Testis (tissue), 3 donors: ENCODE measurements around the gene FRRS1L. TPM values are rescaled to one million over a fixed set of nuclear protein-coding genes. Genes with fewer than 3 reads are reported as not detected.

ENCODE experiments used
- DNase-seq: peaks from one replicate; pipeline ENCODE4 v3.0.0-alpha.2; 2019
- H3K27ac ChIP-seq, 2 donors: fragments of 200-600 bp; sonication (generic); one replicate each; pipeline ENCODE4 v1.5.1; 2019
- H3K27me3 ChIP-seq: fragments of 200-600 bp; sonication (generic); one replicate; pipeline ENCODE4 v1.5.1; 2019
- H3K36me3 ChIP-seq: fragments of 200-600 bp; sonication (generic); one replicate; pipeline ENCODE4 v1.5.1; 2017; ENCODE audit warnings: low read depth; ENCODE audit errors: missing control alignments
- H3K4me1 ChIP-seq: fragments of 200-600 bp; sonication (generic); one replicate; pipeline ENCODE4 v1.5.1; 2019
- H3K4me3 ChIP-seq, 2 donors: fragments of 200-600 bp; sonication (generic); one replicate each; pipeline ENCODE4 v1.5.1; 2017 to 2019
- H3K9me3 ChIP-seq: fragments of 200-600 bp; sonication (generic); one replicate; pipeline ENCODE4 v1.5.1; 2017
- CTCF ChIP-seq, 3 experiments: fragments of 450-650 bp in 2 of 3; fragments of 200-600 bp in 1 of 3; sonication (generic) in 1 of 3; IDR thresholded peaks; one replicate each; pipeline ENCODE4 v1.5.1; 2016 to 2019; ENCODE audit warnings: antibody characterized with exemption in 3 of 3, mild to moderate bottlenecking in 2 of 3, moderate library complexity in 1 of 3
- POLR2A ChIP-seq: fragments of 450-650 bp; IDR thresholded peaks from one replicate; pipeline ENCODE4 v1.6.1; 2017; ENCODE audit warnings: antibody characterized with exemption, mild to moderate bottlenecking, moderate library complexity
- WGBS, 2 donors: methylation state at CpG; one replicate each; pipeline ENCODE4 v1.1.5; 2018; 5-methylcytosine and 5-hydroxymethylcytosine counted together
- intact Hi-C: fragments of 100-400 bp; cut with DNase I; formaldehyde crosslinking; loops from one replicate; pipeline ENCODE4 v1.15.1; 2023; ENCODE audit warnings: low total_unique reads
- polyA plus RNA-seq: library from polyadenylated mRNA; stranded (reverse); fragments of 350-450 nt; fragmentation: Illumina TruSeq; extraction: RNeasy Lipid Tissue Mini Kit (QIAGEN cat#74804); gene quantifications from one replicate; pipeline ENCODE4 v1.2.3, GENCODE V29; 2014; ENCODE audit warnings: low read depth, low replicate concordance; ENCODE audit not compliant: insufficient read depth
- total RNA-seq, 2 donors: library from RNA; depleted of rRNA; stranded (reverse); fragments of >200 nt; gene quantifications; one replicate each; pipeline ENCODE4 v1.2.3, GENCODE V29; 2016

The FRRS1L gene
- total and polyA plus RNA-seq, 3 donors from 2014 or later, result 5.3 to 9.3 (median 6.0) TPM

- H3K36me3 ChIP-seq, result no peaks in the 10 kb centered on the region
- H3K27me3 ChIP-seq, result no peaks in the 10 kb centered on the region
- no peaks in the 10 kb centered on the region for H3K9me3 ChIP-seq
- WGBS, 2 donors, result 42 to 52% methylated on average over 4 of the region's 4 CpGs
- H3K4me1 ChIP-seq, result peaks cover 41% of the 10 kb centered on the region
- TF ChIP-seq POLR2A (no peak), CTCF (IDR thresholded peaks at IDR 0.05) (no peak)
- intact Hi-C loops, result no loop called here
- no peak for DNase-seq
- peak overlapping the region in 1 of 2 donors; percentile 95 for H3K27ac ChIP-seq
- H3K4me3 ChIP-seq, result no peak overlapping the region
Measured at GRCh38 chr9:109107402-109108240, 59.4 kb downstream of the FRRS1L start.

- H3K9me3 ChIP-seq, result no peaks in the 10 kb centered on the region
- H3K27me3 ChIP-seq, result no peaks in the 10 kb centered on the region
- no peak for DNase-seq
- H3K27ac ChIP-seq, result peak overlapping the region in 1 of 2 donors; percentile 9
- H3K36me3 ChIP-seq, result no peaks in the 10 kb centered on the region
- peaks cover 48% of the 10 kb centered on the region for H3K4me1 ChIP-seq
- no peak overlapping the region for H3K4me3 ChIP-seq
- WGBS, 2 donors, result 47 to 53% methylated on average over 3 of the region's 3 CpGs
- TF ChIP-seq CTCF (IDR thresholded peaks at IDR 0.05) (no peak), POLR2A (no peak)
- intact Hi-C loops, result no loop called here
Measured at GRCh38 chr9:109101810-109102209, 65.2 kb downstream of the FRRS1L start.

GRCh38 chr9:109101202-109101595 lies 65.8 kb downstream of the FRRS1L start:
- no peaks in the 10 kb centered on the region for H3K36me3 ChIP-seq
- TF ChIP-seq CTCF (IDR thresholded peaks at IDR 0.05) (no peak), POLR2A (no peak)
- 65 to 74% methylated on average over 3 of the region's 3 CpGs for WGBS, 2 donors
- H3K27ac ChIP-seq, result peak overlapping the region in 1 of 2 donors; percentile 9
- no peak overlapping the region for H3K4me3 ChIP-seq
- no peaks in the 10 kb centered on the region for H3K27me3 ChIP-seq
- DNase-seq, result no peak
- intact Hi-C loops, result no loop called here
- peaks cover 54% of the 10 kb centered on the region for H3K4me1 ChIP-seq
- no peaks in the 10 kb centered on the region for H3K9me3 ChIP-seq

- Histone ChIP-seq H3K36me3 (no peaks in the 10 kb centered on the region), H3K9me3 (no peaks in the 10 kb centered on the region), H3K4me1 (peaks cover 59% of the 10 kb centered on the region), H3K27me3 (no peaks in the 10 kb centered on the region), H3K27ac (no peak overlapping the region), H3K4me3 (no peak overlapping the region)
- 77 to 96% methylated on average over 3 of the region's 3 CpGs for WGBS, 2 donors
- intact Hi-C loops, result no loop called here
- TF ChIP-seq CTCF (IDR thresholded peaks at IDR 0.05) (no peak), POLR2A (no peak)
- no peak for DNase-seq
Measured at GRCh38 chr9:109100543-109101201, 66.4 kb downstream of the FRRS1L start.
